Measurements from ENCODE around the gene PPP1R2B. TPM values are rescaled to one million over a fixed set of nuclear protein-coding genes. Genes with fewer than 3 reads are reported as not detected.
A peak's percentile ranks its signal among the peaks of the same experiment; 100 is the strongest.

Gene PPP1R2B
- polyA plus RNA-seq, 3 donors, result 0.08 TPM; not detected in 2

DNA sequence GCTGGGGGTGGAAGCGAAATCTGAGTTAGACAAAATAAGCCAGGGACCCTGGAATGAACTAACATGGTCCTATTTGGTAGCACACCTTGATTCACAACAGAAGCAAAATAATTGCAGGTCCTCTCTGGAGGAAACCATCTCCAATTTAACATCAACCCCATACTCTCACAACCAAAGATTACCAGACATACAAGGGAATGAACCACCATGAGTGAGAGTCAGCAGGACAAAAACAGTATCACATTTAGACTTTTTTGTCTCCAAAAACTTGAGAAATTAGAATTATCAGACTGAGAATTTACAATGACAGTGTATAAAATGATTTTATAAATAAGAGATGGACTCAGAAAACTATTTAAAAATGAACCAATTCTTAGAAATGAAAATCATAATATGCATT is 21.1 kb downstream of the PPP1R2B start:
- TF ChIP-seq, protein P1, sequence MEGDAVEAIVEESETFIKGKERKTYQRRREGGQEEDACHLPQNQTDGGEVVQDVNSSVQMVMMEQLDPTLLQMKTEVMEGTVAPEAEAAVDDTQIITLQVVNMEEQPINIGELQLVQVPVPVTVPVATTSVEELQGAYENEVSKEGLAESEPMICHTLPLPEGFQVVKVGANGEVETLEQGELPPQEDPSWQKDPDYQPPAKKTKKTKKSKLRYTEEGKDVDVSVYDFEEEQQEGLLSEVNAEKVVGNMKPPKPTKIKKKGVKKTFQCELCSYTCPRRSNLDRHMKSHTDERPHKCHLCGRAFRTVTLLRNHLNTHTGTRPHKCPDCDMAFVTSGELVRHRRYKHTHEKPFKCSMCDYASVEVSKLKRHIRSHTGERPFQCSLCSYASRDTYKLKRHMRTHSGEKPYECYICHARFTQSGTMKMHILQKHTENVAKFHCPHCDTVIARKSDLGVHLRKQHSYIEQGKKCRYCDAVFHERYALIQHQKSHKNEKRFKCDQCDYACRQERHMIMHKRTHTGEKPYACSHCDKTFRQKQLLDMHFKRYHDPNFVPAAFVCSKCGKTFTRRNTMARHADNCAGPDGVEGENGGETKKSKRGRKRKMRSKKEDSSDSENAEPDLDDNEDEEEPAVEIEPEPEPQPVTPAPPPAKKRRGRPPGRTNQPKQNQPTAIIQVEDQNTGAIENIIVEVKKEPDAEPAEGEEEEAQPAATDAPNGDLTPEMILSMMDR (IDR thresholded peaks at IDR 0.05), result no peak
- Histone ChIP-seq H3K9ac (ENCODE audit: insufficient read depth, low read length, poor library complexity, severe bottlenecking) (no peak overlapping the region), H3K79me2 (ENCODE audit: insufficient read depth, low read length) (no peaks in the 10 kb centered on the region), H3K36me3 (replicated peaks in 1 of 2; ENCODE audit: control insufficient read depth in 1 of 2, insufficient read depth in 2 of 2, low read length in 2 of 2) (no peaks in the 10 kb centered on the region), H2AFZ (ENCODE audit: insufficient read depth, low read depth, low read length, poor library complexity, severe bottlenecking) (no peak overlapping the region), H3K4me3 (replicated peaks in 1 of 3; ENCODE audit: low read depth in 2 of 3, low read length in 3 of 3) (no peak overlapping the region), H3K9me3 (replicated peaks in 1 of 2; ENCODE audit: control insufficient read depth in 1 of 2, insufficient read depth in 1 of 2, low read length in 2 of 2) (peaks cover 0 to 11% of the 10 kb centered on the region in 2 donors), H3K4me1 (ENCODE audit: control insufficient read depth in 1 of 2, insufficient read depth in 2 of 2, low read length in 2 of 2) (no peaks in the 10 kb centered on the region), H4K20me1 (ENCODE audit: insufficient read depth, low read length) (no peaks in the 10 kb centered on the region), H3K4me2 (replicated peaks; ENCODE audit: extremely low read depth, low read length, poor library complexity, severe bottlenecking) (no peak overlapping the region), H3K27ac (ENCODE audit: low read depth in 1 of 2, low read length in 2 of 2) (no peak overlapping the region), H3K27me3 (ENCODE audit: control insufficient read depth in 2 of 2, insufficient read depth in 2 of 2, low read length in 2 of 2) (no peaks in the 10 kb centered on the region)
- H3K4me3 Mint-ChIP-seq, result no peak overlapping the region
- no peaks in the 10 kb centered on the region for H3K36me3 Mint-ChIP-seq
- H3K9me3 Mint-ChIP-seq, result peaks cover 2 to 14% (median 6%) of the 10 kb centered on the region in 7 donors
- H3K4me1 Mint-ChIP-seq, result no peaks in the 10 kb centered on the region
- peaks cover 0 to 3% (median 2%) of the 10 kb centered on the region in 3 donors for H3K27me3 Mint-ChIP-seq (ENCODE audit: low read depth in 3 of 3)
- intact Hi-C loops (cut with micrococcal nuclease), result no loop called here
- H3K27ac Mint-ChIP-seq, result no peak overlapping the region
- no peak for DNase-seq
- 75% methylated on average over 1 of the region's 1 CpG for WGBS (ENCODE audit: insufficient coverage)

- no peak overlapping the region for H3K4me3 ChIP-seq (replicated peaks in 1 of 3; ENCODE audit: low read depth in 2 of 3, low read length in 3 of 3)
- no peaks in the 10 kb centered on the region for H3K9me3 ChIP-seq (replicated peaks in 1 of 2; ENCODE audit: control insufficient read depth in 1 of 2, insufficient read depth in 1 of 2, low read length in 2 of 2)
- intact Hi-C loops (cut with micrococcal nuclease), result no loop called here
- TF ChIP-seq, protein P1 (IDR thresholded peaks at IDR 0.05), result no peak
- DNase-seq, result no peak
- peaks cover 0 to 3% (median 2%) of the 10 kb centered on the region in 7 donors for H3K9me3 Mint-ChIP-seq
- no peak overlapping the region for H3K4me2 ChIP-seq (replicated peaks; ENCODE audit: extremely low read depth, low read length, poor library complexity, severe bottlenecking)
- H3K27me3 Mint-ChIP-seq (ENCODE audit: low read depth in 3 of 3), result peaks cover 0 to 4% (median 0%) of the 10 kb centered on the region in 3 donors
- no peaks in the 10 kb centered on the region for H3K36me3 ChIP-seq (replicated peaks in 1 of 2; ENCODE audit: control insufficient read depth in 1 of 2, insufficient read depth in 2 of 2, low read length in 2 of 2)
- no peak overlapping the region for H2AFZ ChIP-seq (ENCODE audit: insufficient read depth, low read depth, low read length, poor library complexity, severe bottlenecking)
- no peaks in the 10 kb centered on the region for H3K27me3 ChIP-seq (ENCODE audit: control insufficient read depth in 2 of 2, insufficient read depth in 2 of 2, low read length in 2 of 2)
- H3K79me2 ChIP-seq (ENCODE audit: insufficient read depth, low read length), result no peaks in the 10 kb centered on the region
- H3K27ac Mint-ChIP-seq, result peak overlapping the region in 1 of 7 donors; percentile 13
- H4K20me1 ChIP-seq (ENCODE audit: insufficient read depth, low read length), result no peaks in the 10 kb centered on the region
- no peak overlapping the region for H3K9ac ChIP-seq (ENCODE audit: insufficient read depth, low read length, poor library complexity, severe bottlenecking)
- no CpG with 5 or more reads among the region's 3 CpGs for WGBS (ENCODE audit: insufficient coverage)
- no peak overlapping the region for H3K27ac ChIP-seq (ENCODE audit: low read depth in 1 of 2, low read length in 2 of 2)
- no peaks in the 10 kb centered on the region for H3K4me1 Mint-ChIP-seq
- H3K36me3 Mint-ChIP-seq, result no peaks in the 10 kb centered on the region
- no peaks in the 10 kb centered on the region for H3K4me1 ChIP-seq (ENCODE audit: control insufficient read depth in 1 of 2, insufficient read depth in 2 of 2, low read length in 2 of 2)
- H3K4me3 Mint-ChIP-seq, result no peak overlapping the region
These were observed 29.7 kb downstream of the PPP1R2B start for GRCh38 chr5:156879665-156880285.

Measured in CD14-positive monocyte (primary cell).